ENCODE results near the gene ARMC6. TPM values are rescaled to one million over a fixed set of nuclear protein-coding genes. Genes with fewer than 3 reads are reported as not detected.
"Not testable (repeated sequence)": the region's sequence is repeated elsewhere in the genome, so short reads cannot be mapped to it uniquely, and the experiment has no call there.

Gene ARMC6
- polyA plus RNA-seq, 2 donors: 18.2 to 22.1 TPM

GRCh38 chr19:19009951-19010350 is 23.5 kb upstream of the ARMC6 start:
- Histone ChIP-seq H3K4me3 (ENCODE audit: low read depth in 1 of 2, low read length in 2 of 2) (no peak overlapping the region), H3K9me3 (ENCODE audit: control insufficient read depth in 2 of 2, insufficient read depth in 1 of 2, low read depth in 1 of 2, low read length in 1 of 2) (no peaks in the 10 kb centered on the region), H3K4me1 (ENCODE audit: control insufficient read depth in 2 of 2, insufficient read depth in 2 of 2, low read length in 1 of 2) (no peaks in the 10 kb centered on the region), H3K27ac (ENCODE audit: low read depth in 2 of 2, low read length in 1 of 2) (no peak overlapping the region), H3K27me3 (ENCODE audit: control insufficient read depth in 1 of 2, insufficient read depth in 2 of 2, low read length in 2 of 2) (no peaks in the 10 kb centered on the region), H3K36me3 (ENCODE audit: control insufficient read depth in 2 of 2, insufficient read depth in 2 of 2, low read length in 1 of 2) (peaks cover 13 to 48% of the 10 kb centered on the region in 2 donors)
- WGBS, 2 donors: 95 to 97% methylated on average over 18 of the region's 18 CpGs

DNA sequence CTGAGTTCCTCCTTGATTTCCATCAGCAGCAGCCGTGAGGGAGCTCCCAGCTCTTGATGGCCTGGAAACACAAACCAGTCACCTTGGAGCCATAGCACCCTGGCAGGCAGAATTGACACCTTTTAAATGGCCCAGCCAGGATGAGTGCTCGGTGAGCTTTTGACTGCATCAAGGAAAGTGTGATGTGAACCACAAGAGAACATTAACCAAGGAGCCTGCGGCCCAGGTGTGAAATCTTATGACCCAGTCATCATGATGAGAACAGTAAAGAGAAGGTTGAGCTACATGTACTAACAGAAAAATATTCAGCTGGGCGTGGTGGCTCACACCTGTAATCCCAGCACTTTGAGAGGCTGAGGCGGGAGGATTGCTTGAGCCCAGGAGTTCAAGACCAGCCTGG is 22.9 kb upstream of the ARMC6 start:
- Histone ChIP-seq H3K4me3 (ENCODE audit: low read depth in 1 of 2, low read length in 2 of 2) (no peak overlapping the region), H3K27me3 (ENCODE audit: control insufficient read depth in 1 of 2, insufficient read depth in 2 of 2, low read length in 2 of 2) (no peaks in the 10 kb centered on the region), H3K4me1 (ENCODE audit: control insufficient read depth in 2 of 2, insufficient read depth in 2 of 2, low read length in 1 of 2) (no peaks in the 10 kb centered on the region), H3K27ac (ENCODE audit: low read depth in 2 of 2, low read length in 1 of 2) (no peak overlapping the region), H3K36me3 (ENCODE audit: control insufficient read depth in 2 of 2, insufficient read depth in 2 of 2, low read length in 1 of 2) (peaks cover 11 to 47% of the 10 kb centered on the region in 2 donors), H3K9me3 (ENCODE audit: control insufficient read depth in 2 of 2, insufficient read depth in 1 of 2, low read depth in 1 of 2, low read length in 1 of 2) (no peaks in the 10 kb centered on the region)
- WGBS, 2 donors: 92 to 94% methylated on average over 5 of the region's 5 CpGs

- no peaks in the 10 kb centered on the region for H3K4me1 ChIP-seq (ENCODE audit: control insufficient read depth in 2 of 2, insufficient read depth in 2 of 2, low read length in 1 of 2)
- no peak overlapping the region for H3K27ac ChIP-seq (ENCODE audit: low read depth in 2 of 2, low read length in 1 of 2)
- WGBS, 2 donors: 45 to 51% methylated on average over 3 of the region's 3 CpGs
- no peaks in the 10 kb centered on the region for H3K27me3 ChIP-seq (ENCODE audit: control insufficient read depth in 1 of 2, insufficient read depth in 2 of 2, low read length in 2 of 2)
- no peak overlapping the region for H3K4me3 ChIP-seq (ENCODE audit: low read depth in 1 of 2, low read length in 2 of 2)
- H3K9me3 ChIP-seq (ENCODE audit: control insufficient read depth in 2 of 2, insufficient read depth in 1 of 2, low read depth in 1 of 2, low read length in 1 of 2): no peaks in the 10 kb centered on the region
- peaks cover 9 to 28% of the 10 kb centered on the region in 2 donors for H3K36me3 ChIP-seq (ENCODE audit: control insufficient read depth in 2 of 2, insufficient read depth in 2 of 2, low read length in 1 of 2)
These were observed 12.3 kb upstream of the ARMC6 start for GRCh38 chr19:19021115-19021514.

GRCh38 chr19:19022380-19022961 is 10.9 kb upstream of the ARMC6 start:
- 77 to 86% methylated on average over 4 of the region's 4 CpGs for WGBS, 2 donors
- no peaks in the 10 kb centered on the region for H3K9me3 ChIP-seq (ENCODE audit: control insufficient read depth in 2 of 2, insufficient read depth in 1 of 2, low read depth in 1 of 2, low read length in 1 of 2)
- H3K4me1 ChIP-seq (ENCODE audit: control insufficient read depth in 2 of 2, insufficient read depth in 2 of 2, low read length in 1 of 2): no peaks in the 10 kb centered on the region
- no peaks in the 10 kb centered on the region for H3K27me3 ChIP-seq (ENCODE audit: control insufficient read depth in 1 of 2, insufficient read depth in 2 of 2, low read length in 2 of 2)
- H3K27ac ChIP-seq (ENCODE audit: low read depth in 2 of 2, low read length in 1 of 2): no peak overlapping the region
- H3K4me3 ChIP-seq (ENCODE audit: low read depth in 1 of 2, low read length in 2 of 2): no peak overlapping the region
- H3K36me3 ChIP-seq (ENCODE audit: control insufficient read depth in 2 of 2, insufficient read depth in 2 of 2, low read length in 1 of 2): peaks cover 9 to 21% of the 10 kb centered on the region in 2 donors

DNA sequence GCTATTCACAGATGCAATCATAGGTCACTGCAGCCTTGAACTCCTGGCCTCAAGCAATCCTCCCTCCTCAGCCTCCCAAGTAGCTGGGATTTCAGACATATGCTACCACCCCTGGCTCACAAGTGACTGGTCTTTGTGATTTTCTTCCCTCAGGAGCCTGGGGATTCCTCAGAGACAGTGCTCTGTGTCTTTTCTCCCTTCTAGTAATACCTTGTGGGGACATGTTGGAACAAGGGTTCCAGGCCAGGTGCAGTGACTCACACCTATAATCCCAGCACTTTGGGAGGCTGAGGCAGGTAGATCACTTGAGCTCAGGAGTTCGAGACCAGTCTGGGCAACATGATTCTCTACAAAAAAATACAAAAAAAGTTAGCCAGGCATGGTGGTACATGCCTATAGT is 10.0 kb upstream of the ARMC6 start:
- H3K4me1 ChIP-seq (ENCODE audit: control insufficient read depth in 2 of 2, insufficient read depth in 2 of 2, low read length in 1 of 2); H3K27me3 ChIP-seq (ENCODE audit: control insufficient read depth in 1 of 2, insufficient read depth in 2 of 2, low read length in 2 of 2); H3K27ac ChIP-seq (ENCODE audit: low read depth in 2 of 2, low read length in 1 of 2); H3K9me3 ChIP-seq (ENCODE audit: control insufficient read depth in 2 of 2, insufficient read depth in 1 of 2, low read depth in 1 of 2, low read length in 1 of 2); H3K4me3 ChIP-seq (ENCODE audit: low read depth in 1 of 2, low read length in 2 of 2): not testable (repeated sequence)
- H3K36me3 ChIP-seq (ENCODE audit: control insufficient read depth in 2 of 2, insufficient read depth in 2 of 2, low read length in 1 of 2): peaks cover 9 to 24% of the 10 kb centered on the region in 2 donors
- WGBS, 2 donors: 56 to 76% methylated on average over 1 of the region's 1 CpG

GRCh38 chr19:19025861-19026260 is 7.5 kb upstream of the ARMC6 start:
- Histone ChIP-seq H3K27ac (ENCODE audit: low read depth in 2 of 2, low read length in 1 of 2) (peak overlapping the region in 1 of 2 donors; percentile 68), H3K36me3 (ENCODE audit: control insufficient read depth in 2 of 2, insufficient read depth in 2 of 2, low read length in 1 of 2) (peaks cover 9 to 23% of the 10 kb centered on the region in 2 donors), H3K27me3 (ENCODE audit: control insufficient read depth in 1 of 2, insufficient read depth in 2 of 2, low read length in 2 of 2) (no peaks in the 10 kb centered on the region), H3K4me1 (ENCODE audit: control insufficient read depth in 2 of 2, insufficient read depth in 2 of 2, low read length in 1 of 2) (no peaks in the 10 kb centered on the region), H3K9me3 (ENCODE audit: control insufficient read depth in 2 of 2, insufficient read depth in 1 of 2, low read depth in 1 of 2, low read length in 1 of 2) (no peaks in the 10 kb centered on the region), H3K4me3 (ENCODE audit: low read depth in 1 of 2, low read length in 2 of 2) (no peak overlapping the region)
- WGBS, 2 donors: 83 to 86% methylated on average over 11 of the region's 11 CpGs

- Histone ChIP-seq H3K27me3 (ENCODE audit: control insufficient read depth in 1 of 2, insufficient read depth in 2 of 2, low read length in 2 of 2) (no peaks in the 10 kb centered on the region), H3K4me1 (ENCODE audit: control insufficient read depth in 2 of 2, insufficient read depth in 2 of 2, low read length in 1 of 2) (no peaks in the 10 kb centered on the region), H3K4me3 (ENCODE audit: low read depth in 1 of 2, low read length in 2 of 2) (no peak overlapping the region), H3K27ac (ENCODE audit: low read depth in 2 of 2, low read length in 1 of 2) (peak overlapping the region; percentile 68 to 79), H3K36me3 (ENCODE audit: control insufficient read depth in 2 of 2, insufficient read depth in 2 of 2, low read length in 1 of 2) (peaks cover 9 to 23% of the 10 kb centered on the region in 2 donors), H3K9me3 (ENCODE audit: control insufficient read depth in 2 of 2, insufficient read depth in 1 of 2, low read depth in 1 of 2, low read length in 1 of 2) (no peaks in the 10 kb centered on the region)
- 41 to 49% methylated on average over 10 of the region's 10 CpGs for WGBS, 2 donors
These were observed 7.0 kb upstream of the ARMC6 start for GRCh38 chr19:19026299-19026971.

- Histone ChIP-seq H3K4me1 (ENCODE audit: control insufficient read depth in 2 of 2, insufficient read depth in 2 of 2, low read length in 1 of 2) (no peaks in the 10 kb centered on the region), H3K27me3 (ENCODE audit: control insufficient read depth in 1 of 2, insufficient read depth in 2 of 2, low read length in 2 of 2) (no peaks in the 10 kb centered on the region), H3K4me3 (ENCODE audit: low read depth in 1 of 2, low read length in 2 of 2) (no peak overlapping the region), H3K9me3 (ENCODE audit: control insufficient read depth in 2 of 2, insufficient read depth in 1 of 2, low read depth in 1 of 2, low read length in 1 of 2) (no peaks in the 10 kb centered on the region), H3K27ac (ENCODE audit: low read depth in 2 of 2, low read length in 1 of 2) (no peak overlapping the region), H3K36me3 (ENCODE audit: control insufficient read depth in 2 of 2, insufficient read depth in 2 of 2, low read length in 1 of 2) (peaks cover 9 to 22% of the 10 kb centered on the region in 2 donors)
- WGBS, 2 donors: 86 to 90% methylated on average over 4 of the region's 4 CpGs
These were observed 6.2 kb upstream of the ARMC6 start for GRCh38 chr19:19027228-19027627.

DNA sequence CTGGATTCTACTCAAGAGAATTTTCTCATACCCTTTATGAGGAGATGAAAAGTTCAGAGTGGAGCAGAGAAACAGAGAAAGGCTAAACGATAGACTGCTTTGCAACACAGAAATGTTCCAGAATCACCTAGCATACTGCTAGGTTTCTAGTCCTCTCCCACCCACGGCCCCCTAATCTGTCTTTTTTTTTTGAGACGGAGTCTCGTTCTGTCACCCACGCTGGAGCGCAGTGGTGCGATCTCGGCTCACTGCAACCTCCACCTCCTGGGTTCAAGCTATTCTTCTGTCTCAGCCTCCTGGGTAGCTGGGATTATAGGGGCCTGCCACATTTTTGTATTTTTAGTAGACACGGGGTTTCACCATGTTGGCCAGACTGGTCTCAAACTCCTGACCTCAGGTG is 4.9 kb upstream of the ARMC6 start:
- 94% methylated on average over 9 of the region's 9 CpGs for WGBS, 2 donors
- Histone ChIP-seq H3K36me3 (ENCODE audit: control insufficient read depth in 2 of 2, insufficient read depth in 2 of 2, low read length in 1 of 2) (peaks cover 9 to 17% of the 10 kb centered on the region in 2 donors), H3K27me3 (ENCODE audit: control insufficient read depth in 1 of 2, insufficient read depth in 2 of 2, low read length in 2 of 2) (no peaks in the 10 kb centered on the region), H3K4me3 (ENCODE audit: low read depth in 1 of 2, low read length in 2 of 2) (no peak overlapping the region), H3K9me3 (ENCODE audit: control insufficient read depth in 2 of 2, insufficient read depth in 1 of 2, low read depth in 1 of 2, low read length in 1 of 2) (no peaks in the 10 kb centered on the region), H3K4me1 (ENCODE audit: control insufficient read depth in 2 of 2, insufficient read depth in 2 of 2, low read length in 1 of 2) (no peaks in the 10 kb centered on the region), H3K27ac (ENCODE audit: low read depth in 2 of 2, low read length in 1 of 2) (no peak overlapping the region)

DNA sequence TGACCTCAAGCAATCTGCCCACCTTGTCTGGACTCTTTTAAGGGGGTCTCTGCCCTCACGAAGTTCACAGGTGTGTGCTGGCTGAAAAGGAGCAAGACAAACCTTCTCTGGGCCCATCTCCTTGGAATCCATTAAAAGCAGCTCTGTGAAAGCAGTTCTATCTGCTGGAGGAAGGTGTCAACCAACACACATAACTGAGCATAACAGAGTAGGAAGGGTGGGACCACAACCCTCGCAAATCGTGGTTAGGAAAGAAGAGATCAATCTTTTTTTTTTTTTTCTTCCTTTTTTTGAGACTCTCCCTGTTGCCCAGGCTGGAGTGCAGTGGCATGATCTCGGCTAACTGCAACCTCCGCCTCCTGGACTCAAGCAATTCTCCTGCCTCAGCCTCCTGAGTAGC is 1.5 kb upstream of the ARMC6 start:
- 66 to 70% methylated on average over 5 of the region's 5 CpGs for WGBS, 2 donors
- Histone ChIP-seq H3K4me1 (ENCODE audit: control insufficient read depth in 2 of 2, insufficient read depth in 2 of 2, low read length in 1 of 2) (peaks cover 0 to 3% of the 10 kb centered on the region in 2 donors), H3K4me3 (ENCODE audit: low read depth in 1 of 2, low read length in 2 of 2) (no peak overlapping the region), H3K27me3 (ENCODE audit: control insufficient read depth in 1 of 2, insufficient read depth in 2 of 2, low read length in 2 of 2) (no peaks in the 10 kb centered on the region), H3K27ac (ENCODE audit: low read depth in 2 of 2, low read length in 1 of 2) (no peak overlapping the region), H3K36me3 (ENCODE audit: control insufficient read depth in 2 of 2, insufficient read depth in 2 of 2, low read length in 1 of 2) (peaks cover 0 to 13% of the 10 kb centered on the region in 2 donors), H3K9me3 (ENCODE audit: control insufficient read depth in 2 of 2, insufficient read depth in 1 of 2, low read depth in 1 of 2, low read length in 1 of 2) (no peaks in the 10 kb centered on the region)

Measured in esophagus (tissue), 2 donors.